GM19238 (cell line): Measurements from ENCODE around the gene LDHAL6B.

ENCODE experiments used
- DNase-seq: peaks from one replicate; pipeline ENCODE4 v3.0.0; 2011; ENCODE audit warnings: low spot score; ENCODE audit not compliant: insufficient read length

LDHAL6B gene

DNA sequence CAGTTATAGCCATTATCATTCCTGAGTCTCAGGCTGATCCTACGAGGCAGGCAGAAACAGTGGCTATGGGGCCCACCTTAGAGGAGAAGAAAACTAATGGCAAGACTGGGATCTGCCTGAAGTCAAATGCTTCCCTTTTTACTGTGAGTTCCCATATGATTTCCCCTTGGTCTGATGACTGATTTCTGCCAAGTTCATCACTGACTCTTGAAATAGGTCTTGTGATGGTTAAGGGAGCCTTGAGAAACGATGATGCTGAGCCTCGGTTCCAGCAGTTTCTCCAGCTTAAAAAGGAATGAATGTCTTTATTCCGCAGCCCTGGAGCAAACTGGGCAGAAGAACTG, 29.4 kb upstream of the LDHAL6B start:
- DNase-seq, result no peak

DNA sequence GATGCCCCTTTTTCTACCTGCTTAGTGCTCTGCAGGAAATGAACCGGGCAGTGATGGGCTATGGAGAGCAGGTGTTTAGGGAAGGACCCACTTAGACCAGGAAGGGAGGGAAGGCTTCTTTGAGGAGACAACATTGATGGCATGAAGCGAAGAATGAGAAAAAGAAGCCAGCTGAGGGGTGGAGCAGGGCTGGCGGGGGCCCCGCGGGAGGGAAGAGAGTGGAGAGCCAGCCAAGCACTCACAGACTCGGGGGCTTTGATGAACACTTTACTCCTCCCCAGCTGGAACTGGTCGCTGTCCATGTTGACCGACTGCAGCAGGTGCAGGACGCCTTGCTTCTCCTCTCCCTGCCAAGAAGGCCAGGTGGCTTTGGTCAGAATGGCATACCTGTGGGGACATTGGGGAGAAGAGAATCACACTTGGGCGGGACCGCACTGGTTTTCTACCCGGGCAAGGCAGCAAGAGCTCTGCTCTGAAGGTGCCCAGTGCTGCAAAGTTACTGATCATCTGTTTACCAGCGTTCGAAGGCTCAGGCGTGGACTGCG, 28.4 kb upstream of the LDHAL6B start:
- DNase-seq, result no peak

DNA sequence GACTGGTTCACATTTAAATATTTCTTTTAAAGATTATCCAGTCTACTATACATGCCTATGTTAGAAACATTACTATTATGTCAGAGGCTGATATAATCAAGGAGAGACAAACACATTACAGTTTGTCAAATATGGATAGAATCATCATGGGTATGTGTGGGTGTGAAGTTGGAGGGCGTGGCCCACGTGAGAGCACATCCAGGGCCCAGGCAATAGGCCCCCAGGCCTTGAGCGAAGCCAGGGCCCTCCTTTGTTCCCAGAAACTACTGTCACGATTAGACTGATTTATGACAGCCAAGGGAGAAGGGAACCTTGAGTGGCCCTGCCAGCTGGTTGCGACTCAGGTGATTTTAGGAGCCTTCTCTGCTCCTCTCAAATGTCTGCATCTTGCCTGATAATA, 26.9 kb upstream of the LDHAL6B start:
- no peak for DNase-seq

DNA sequence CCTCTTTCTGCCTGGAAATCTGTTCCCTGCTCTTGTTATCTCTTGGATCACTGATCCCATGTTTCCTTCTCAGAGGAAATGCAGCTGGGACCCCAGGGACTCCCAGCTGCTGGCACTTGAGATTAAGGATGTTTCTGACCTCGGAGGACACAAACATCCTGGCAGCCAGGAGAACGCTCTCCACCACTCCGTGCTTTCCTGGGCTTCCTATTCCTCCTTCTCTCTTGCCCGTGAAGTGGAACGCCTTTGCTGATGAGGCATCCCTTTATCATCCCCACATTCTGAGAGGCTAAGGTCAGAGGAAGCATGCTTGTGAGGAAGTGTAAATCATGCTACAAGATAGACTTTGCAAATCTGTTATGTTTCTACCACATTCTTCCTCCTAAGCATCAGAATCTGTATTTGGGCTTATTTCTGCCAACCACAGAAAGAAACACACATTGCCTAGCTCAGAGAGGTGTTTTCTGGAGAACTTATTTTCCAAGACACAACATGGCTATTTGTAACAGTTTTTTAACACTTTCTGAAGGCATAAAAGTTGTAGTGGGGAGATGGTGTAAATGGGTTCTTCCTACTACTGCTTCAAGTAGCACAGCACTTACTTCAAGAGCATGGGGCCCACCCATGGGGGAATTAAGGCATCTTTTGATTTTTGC, 25.6 kb upstream of the LDHAL6B start:
- DNase-seq, result no peak

DNA sequence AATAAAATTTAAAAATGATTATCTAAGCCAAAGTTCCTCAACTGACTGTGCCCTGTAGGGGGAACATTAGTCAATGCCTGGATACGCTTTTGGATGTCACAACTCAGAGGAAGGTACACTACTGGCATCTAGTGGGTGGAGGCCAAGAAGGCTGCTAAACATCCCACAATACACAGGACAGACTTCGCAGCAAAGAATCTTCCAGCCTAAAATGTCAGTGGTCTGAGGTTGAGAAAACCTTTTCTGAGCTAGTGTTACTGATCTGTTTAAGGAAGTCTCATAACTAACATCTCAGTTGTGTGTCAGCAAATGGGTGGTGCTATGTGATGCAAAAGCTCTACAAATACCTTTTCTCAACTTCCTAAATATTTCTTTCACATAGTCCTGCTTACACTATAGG, 20.9 kb upstream of the LDHAL6B start:
- no peak for DNase-seq

DNA sequence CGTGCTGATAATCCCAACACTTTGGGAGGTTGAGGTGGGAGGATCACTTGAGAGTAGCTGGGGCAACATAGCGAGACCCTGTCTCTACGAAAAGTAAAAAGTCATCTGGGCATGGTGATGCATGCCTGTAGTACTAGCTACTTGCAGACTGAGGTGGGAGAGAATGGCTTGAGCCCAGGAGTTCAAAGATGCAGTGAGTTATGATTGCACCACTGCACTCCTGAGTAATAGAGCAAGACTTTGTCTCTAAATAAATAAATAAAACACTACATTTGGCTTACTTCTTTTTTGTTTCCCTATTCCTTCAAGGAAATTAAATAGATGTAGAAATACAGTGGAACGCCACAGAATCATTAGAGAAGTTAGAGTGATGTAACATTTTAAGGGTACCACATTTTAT, 20.1 kb upstream of the LDHAL6B start:
- DNase-seq, result no peak

DNA sequence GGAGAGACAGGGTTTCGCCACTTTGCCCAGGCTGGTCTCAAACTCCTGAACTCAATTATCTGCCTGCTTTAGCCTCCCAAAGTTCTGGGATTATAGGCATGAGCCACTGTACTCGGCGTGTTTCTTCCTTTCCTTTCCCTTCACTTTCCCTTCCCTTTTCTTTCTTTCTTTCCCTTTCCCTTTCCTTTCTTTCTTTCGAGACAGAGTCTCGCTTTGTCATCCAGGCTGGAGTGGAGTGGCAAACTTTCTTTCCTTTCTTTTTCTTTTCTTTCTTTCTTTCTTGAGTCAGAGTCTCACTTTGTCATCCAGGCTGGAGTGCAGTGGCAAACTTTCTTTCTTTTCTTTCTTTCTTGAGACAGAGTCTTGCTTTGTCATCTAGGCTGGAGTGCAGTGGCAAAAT, 17.4 kb upstream of the LDHAL6B start:
- no peak for DNase-seq

DNA sequence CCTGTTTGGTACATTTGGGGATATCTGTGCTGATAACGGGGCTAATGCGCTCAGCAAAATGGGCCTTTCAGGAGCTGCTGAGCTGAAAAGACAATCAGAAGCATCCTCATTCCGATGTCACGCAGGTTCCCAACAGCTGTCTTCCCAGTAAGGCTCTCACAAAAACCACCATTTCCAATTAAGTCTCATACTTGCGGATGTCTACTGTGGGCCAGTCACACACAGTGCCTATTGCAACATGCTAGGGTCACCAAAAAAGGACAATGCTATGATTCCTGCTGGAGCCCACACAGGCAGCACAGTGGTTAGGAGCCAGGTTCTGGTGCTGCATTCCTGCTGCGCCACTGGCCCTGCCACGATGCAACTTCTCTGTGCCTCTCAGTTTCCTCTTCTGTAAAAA, 16.4 kb upstream of the LDHAL6B start:
- no peak for DNase-seq

DNA sequence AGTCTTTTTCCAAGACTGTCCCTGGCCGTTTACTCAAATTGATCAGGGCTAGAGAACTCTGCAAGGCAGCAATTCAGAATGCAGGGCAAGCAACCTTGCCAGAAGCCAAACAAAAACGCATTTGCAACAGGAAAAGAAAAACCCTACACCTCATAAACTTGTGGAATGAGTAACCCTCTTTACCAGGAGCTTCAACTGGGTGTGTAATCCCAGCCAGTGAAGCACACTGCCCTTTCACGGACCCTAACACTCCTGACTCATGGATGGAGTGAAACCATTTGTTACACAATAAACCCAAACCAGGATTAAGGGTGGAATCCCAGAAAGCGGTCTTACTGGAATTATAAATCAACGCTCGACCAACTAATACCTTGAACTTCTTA, 14.8 kb upstream of the LDHAL6B start:
- no peak for DNase-seq

DNA sequence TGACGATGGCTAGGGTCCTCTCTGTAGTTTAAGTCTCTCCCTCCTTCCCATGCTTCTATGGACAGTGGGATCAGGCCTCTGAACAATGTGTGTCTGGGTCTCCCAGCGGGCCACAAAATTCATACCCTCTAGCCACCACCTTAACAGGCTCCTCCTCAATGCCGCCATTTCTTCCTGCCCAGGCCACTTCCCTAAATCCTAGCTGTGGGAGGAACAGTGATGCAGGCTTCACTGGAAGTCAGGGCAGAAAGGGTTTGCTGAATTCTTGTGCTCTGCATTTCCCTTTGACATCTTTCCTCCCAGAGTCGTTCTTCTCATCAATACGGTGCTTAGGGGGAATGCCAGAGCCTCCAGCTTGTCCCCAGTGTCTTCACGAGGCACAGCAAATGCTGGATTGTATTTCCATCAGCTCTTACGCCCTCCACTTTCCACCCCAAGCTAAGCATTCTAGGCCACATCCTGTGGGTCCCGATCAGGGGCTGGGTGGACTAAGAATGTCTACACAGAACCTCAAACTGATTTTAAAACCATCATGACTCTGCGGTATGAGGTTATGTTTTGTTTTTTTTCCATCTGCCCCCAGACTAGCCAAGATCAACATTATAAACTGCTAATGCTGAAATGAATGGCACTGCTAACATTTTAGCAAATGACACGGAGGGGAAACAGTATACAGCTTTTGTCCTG, 11.9 kb upstream of the LDHAL6B start:
- no peak for DNase-seq

DNA sequence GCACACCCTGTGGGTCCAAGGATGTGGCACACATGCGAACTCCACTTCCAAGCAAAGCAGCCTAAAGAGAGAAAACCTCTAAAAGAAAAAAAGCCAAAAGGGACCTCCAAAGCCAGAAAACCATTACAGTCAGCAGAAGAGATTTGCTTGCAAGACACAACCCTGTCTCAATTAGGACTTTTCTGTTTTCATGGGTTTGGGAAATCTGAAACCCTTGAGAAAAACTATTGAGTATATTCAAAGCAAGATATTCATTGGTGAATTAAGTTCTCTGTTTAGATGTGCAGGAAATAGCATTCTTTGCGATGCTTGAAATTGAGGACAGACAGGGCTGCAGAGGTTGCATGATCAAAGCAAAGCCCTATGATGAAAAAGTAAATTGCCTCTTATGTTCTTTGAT, 10.2 kb upstream of the LDHAL6B start:
- no peak for DNase-seq

DNA sequence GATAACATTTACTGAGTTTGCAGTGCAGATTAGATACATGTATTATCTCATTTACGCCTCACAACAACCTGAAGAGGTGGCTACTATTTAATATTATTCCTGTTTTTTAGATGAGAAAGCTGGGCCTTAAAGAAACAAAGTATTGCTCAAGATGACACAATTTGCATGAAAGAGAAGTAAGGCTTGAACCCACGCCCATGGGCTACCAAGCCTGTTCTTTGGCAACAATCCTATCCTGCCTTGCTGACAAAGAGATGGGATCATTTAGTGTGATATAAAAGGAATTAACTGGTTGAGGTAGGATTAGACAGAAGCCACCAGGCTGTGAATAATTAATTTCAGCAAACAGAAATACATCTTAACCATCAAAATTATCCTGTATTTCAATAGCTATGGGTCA, 9.2 kb upstream of the LDHAL6B start:
- DNase-seq, result no peak

DNA sequence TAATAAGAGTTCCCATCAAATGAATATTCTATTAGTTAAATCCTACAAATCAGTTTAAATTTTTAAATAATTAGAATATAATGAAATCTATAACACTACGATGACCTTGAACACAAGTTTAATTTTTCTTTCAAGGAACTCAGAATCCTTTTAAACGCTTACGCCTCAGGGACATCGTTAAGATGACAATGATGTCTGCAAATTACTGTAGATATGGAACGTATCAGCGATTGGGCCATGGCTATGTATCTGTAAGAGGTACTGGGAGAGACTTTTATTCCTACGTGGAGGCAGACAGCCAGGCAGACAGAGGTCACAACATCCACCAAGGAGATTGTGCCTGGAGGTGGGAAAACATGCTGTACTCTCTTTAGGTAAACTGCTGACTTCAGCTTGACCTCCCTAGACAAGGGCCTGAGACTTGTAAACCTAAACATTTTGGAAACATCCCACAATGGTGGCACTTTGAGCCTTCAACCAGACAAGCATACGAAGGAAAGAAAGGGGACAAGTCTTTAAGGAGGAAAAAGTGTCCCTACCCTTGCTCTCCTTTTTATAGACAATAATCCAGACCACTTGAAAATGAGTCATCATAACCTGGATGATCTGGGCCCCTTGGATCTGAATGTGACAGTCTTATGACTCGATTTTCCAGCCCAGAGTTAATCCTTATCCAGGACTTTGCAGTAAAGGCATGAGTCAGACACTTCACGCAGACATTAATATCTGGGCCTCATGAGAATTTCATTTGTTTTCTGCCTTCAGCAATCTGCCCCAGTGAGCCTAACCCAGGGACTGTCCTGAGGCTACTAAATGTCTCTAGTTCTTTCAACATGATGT, 6.8 kb upstream of the LDHAL6B start:
- DNase-seq, result no peak

DNA sequence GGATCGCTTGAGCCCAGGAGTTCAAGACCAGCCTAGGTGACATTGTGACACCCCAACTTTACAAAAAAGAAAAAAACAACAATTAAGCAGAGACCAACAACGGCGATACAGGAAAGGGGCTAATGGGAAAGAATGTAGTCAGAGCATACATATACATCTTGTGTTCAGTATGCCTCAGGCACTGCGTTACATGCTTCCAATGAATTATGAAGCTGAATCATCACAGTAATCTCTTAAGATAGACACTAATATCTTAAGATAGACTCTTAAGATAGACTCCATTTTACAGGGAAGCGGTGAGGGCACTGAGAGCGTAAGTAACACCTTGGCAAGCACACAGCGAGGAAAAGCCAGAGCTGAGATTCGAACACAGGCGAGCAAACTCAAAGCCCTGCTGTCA, 6.1 kb upstream of the LDHAL6B start:
- DNase-seq, result no peak

DNA sequence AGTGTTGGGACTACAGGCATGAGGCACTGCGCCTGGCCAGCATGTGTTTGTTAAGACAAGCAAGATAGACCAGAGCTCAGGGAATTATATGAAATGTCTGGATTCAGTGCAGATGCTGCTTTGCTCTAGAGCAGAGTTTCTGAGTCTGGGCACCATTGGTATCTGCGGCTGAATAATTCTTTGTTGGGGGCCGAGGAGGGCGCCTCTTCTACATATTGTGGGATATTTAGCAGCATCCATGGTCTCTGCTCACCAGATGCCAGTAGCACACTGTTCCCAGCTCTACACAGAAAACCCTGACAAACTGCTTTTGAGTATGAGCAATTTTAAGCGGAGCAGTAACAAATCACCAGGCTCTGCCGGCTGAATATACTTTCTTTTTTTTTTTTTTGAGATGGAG, 3.6 kb upstream of the LDHAL6B start:
- no peak for DNase-seq

DNA sequence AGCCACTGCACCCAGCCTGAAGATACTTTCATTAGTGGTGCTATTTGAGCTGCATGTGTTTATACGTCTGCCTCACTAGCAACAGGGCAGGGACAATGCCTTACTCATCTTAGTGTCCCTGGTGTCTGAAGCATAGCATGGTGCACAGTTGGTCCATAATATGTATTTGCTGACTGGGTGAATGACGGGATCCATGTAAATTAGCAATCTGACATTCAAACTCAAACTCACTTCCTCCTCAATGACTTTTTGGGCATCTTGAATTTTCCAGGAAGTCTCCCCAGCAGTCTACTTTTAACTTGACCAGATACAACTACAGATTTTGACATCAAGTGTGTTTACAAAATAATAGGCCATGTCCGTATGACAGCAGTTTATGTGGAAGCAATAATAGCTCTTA, 3.0 kb upstream of the LDHAL6B start:
- DNase-seq, result no peak

DNA sequence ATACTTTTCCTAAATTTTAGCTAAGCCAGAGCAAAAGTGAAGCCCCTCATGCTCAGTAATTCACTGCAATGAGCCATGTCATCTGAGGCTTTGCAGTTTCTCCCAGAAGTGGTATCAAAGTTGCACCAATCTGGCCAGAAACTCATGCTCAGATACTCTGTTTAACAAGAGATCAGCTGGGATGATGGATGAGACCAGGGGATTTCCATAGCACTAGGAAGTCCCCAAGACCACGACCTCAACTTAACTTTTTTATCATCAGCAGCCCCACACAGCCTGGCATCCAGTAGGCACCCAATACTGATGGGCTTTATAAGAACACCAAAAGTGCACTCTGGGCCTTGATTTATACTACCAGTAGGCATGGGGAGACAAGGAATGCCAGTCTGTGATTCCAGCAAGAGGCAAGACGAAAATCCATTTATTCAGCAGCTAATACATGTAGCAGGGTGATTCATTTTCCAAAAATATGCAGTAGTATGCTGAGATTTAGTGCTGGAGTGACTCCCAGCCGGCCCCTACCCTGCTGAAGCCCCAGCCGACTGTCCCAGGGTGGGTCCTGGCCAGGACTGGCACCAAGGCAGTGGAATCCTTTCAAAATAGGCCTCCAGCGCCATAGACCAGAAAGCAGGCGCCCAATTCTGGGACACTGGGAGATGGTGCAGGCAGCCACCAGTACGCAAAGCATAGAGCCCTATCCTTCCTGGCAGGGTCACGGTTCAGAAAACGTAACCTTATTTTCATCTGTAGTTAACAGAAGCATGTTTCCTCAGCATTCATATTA, 612 bp upstream of the LDHAL6B start:
- no peak for DNase-seq

DNA sequence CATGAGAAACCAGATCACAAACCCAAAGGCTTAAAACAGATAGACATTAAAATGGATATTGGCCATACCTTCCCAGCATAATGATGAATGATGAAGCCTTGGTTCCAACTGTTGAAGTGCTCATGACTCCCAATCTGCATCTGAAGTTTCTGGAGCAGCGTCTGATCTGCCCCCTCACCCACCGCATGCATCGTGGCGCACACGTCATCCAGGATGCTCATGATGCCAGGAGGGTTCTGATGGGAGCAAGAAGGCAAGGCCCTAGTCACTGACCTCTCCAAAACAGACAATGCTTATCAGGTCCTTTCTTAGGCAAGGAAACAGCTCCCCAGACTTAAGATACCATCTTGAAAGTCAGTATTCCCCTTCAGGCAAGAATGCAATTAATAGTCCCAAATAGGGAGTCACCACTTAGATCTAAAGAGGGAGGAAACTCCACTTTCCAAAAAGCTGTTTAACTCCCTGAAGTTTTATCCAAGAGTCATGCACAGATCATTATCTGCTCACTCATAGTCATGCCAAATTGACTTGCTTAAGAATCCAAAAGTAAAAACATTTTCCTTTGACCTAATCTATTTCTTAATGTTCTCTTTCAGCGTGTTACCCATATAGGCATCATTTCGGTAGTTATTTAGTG, 2.1 kb downstream of the LDHAL6B start:
- no peak for DNase-seq

DNA sequence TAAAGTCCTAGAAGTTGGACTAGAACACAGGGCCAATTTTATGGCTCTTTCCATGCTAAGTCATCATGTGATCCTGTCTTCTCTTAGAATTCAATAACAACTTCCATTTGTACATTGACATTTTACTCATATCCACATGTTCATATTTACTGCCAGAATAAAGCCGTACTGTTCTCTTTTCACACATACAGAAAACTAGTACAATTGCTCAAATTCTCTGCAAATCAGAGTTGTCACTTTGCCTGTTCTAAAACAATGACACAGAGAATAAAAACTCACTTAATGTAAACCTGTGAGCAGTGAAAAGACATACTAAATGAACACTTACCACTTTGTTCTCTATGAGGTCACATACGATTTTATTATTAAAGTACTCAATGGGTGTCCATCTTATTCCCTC, 3.5 kb downstream of the LDHAL6B start:
- no peak for DNase-seq

DNA sequence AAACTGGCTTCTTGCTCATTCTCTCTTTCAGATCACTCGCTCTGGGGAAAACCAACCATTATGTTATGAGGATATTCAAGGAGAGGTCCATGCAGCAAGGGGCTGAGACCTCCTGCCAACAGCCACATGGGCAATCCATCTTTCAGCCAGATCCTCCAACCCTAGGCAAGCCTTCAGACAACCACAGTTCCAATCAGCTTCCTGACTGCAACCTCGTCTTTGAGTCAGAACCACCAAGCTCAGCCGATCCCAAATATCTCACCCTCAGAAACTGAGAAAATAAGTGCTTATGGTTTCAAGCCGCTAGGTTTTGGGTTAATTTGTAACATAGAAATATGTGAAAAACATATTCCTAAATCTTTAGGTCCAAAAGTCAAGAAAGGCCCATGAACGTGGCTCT, 10.3 kb downstream of the LDHAL6B start:
- no peak for DNase-seq

DNA sequence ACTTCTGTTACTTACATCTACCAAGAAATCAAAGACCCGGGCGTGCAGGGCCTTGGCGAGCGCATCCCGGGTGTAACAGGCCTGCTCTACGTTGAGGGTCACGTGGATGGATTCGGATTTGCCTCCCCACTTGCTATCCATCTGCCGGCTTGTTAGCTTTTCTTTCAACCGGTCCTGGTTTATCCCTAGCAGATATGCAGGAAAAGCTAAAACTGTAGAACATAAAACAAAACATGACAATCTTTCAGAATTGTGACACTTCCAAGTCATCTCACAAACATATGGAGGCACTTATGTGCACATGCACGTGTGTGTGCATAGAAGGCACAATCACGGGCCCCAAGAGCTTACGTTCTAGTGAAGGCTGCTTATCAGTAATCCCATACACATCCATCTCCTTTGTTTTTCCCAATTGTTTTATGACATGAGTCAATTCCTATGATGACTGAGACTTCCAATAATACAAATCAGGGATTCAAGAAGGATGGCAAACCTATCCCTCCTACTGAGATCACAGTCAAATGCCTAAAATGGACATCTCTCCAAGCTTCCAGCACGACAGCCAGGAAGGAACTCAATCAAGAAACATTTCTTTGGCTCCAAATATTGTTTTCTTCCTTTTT, 11.3 kb downstream of the LDHAL6B start:
- no peak for DNase-seq
